HEK293T (cell line): ENCODE data around the gene TAAR8.

Experiments
- CTCF ChIA-PET: fragments of 350-600 bp; formaldehyde crosslinking; extraction: SDS; loops from one replicate; lab custom pipeline; 2021; ENCODE audit warnings: antibody characterized with exemption, inconsistent platforms; lab: Yijun Ruan, JAX
- POLR2A ChIA-PET: fragments of 350-600 bp; formaldehyde crosslinking; extraction: SDS; loops from one replicate; lab custom pipeline; 2020; ENCODE audit warnings: antibody characterized with exemption, inconsistent platforms; lab: Yijun Ruan, JAX
- DNase-seq: peaks from one replicate; pipeline ENCODE4 v3.0.0; 2012; ENCODE audit warnings: mixed read lengths; ENCODE audit errors: extremely low spot score
- ARNT ChIP-seq: fragments of 450-650 bp; IDR thresholded peaks from 2 replicates; pipeline ENCODE4 v1.6.1; 2017; ENCODE audit warnings: mild to moderate bottlenecking
- BHLHE40 ChIP-seq: fragments of 450-650 bp; IDR thresholded peaks from 2 replicates; pipeline ENCODE4 v1.6.1; 2016; ENCODE audit warnings: mild to moderate bottlenecking, moderate library complexity, borderline replicate concordance
- CTBP1 ChIP-seq: fragments of 450-650 bp; IDR thresholded peaks from 2 replicates; pipeline ENCODE4 v1.6.1; 2016; ENCODE audit warnings: borderline replicate concordance
- ELF4 ChIP-seq: fragments of 450-650 bp; IDR thresholded peaks from 2 replicates; pipeline ENCODE4 v1.6.1; 2017; ENCODE audit warnings: antibody characterized with exemption
- FOXA1 ChIP-seq: fragments of 450-650 bp; IDR thresholded peaks from 2 replicates; pipeline ENCODE4 v1.6.1; 2016; ENCODE audit warnings: mild to moderate bottlenecking
- FOXK2 ChIP-seq: fragments of 450-650 bp; IDR thresholded peaks from 2 replicates; pipeline ENCODE4 v1.6.1; 2016; ENCODE audit warnings: mild to moderate bottlenecking
- FOXM1 ChIP-seq: fragments of 450-650 bp; IDR thresholded peaks from 2 replicates; pipeline ENCODE4 v1.6.1; 2017; ENCODE audit warnings: mild to moderate bottlenecking, borderline replicate concordance
- HDGF ChIP-seq: fragments of 450-650 bp; IDR thresholded peaks from 2 replicates; pipeline ENCODE4 v1.6.1; 2017; ENCODE audit warnings: antibody characterized with exemption, borderline replicate concordance
- L3MBTL2 ChIP-seq: fragments of 450-650 bp; conservative IDR thresholded peaks from 2 replicates; pipeline ENCODE4 v1.6.1; 2016; ENCODE audit warnings: mild to moderate bottlenecking
- LEF1 ChIP-seq: fragments of 450-650 bp; IDR thresholded peaks from 2 replicates; pipeline ENCODE4 v1.6.1; 2017; ENCODE audit warnings: mild to moderate bottlenecking, borderline replicate concordance
- NFRKB ChIP-seq: fragments of 450-650 bp; IDR thresholded peaks from 2 replicates; pipeline ENCODE4 v1.6.1; 2016; ENCODE audit warnings: mild to moderate bottlenecking, moderate library complexity
- PKNOX1 ChIP-seq: fragments of 450-650 bp; IDR thresholded peaks from 2 replicates; pipeline ENCODE4 v1.6.1; 2016
- SP1 ChIP-seq: fragments of 450-650 bp; IDR thresholded peaks from 2 replicates; pipeline ENCODE4 v1.6.1; 2017
- SUZ12 ChIP-seq: fragments of 450-650 bp; IDR thresholded peaks from 2 replicates; pipeline ENCODE4 v1.6.1; 2016; ENCODE audit warnings: mild to moderate bottlenecking
- TARDBP ChIP-seq: fragments of 450-650 bp; IDR thresholded peaks from 2 replicates; pipeline ENCODE4 v1.6.1; 2016
- ZNF384 ChIP-seq: fragments of 450-650 bp; IDR thresholded peaks from 2 replicates; pipeline ENCODE4 v1.6.1; 2016

TAAR8 gene

GRCh38 chr6:132515386-132515785 is 37.1 kb upstream of the TAAR8 start:
- POLR2A ChIA-PET = no interaction called here
- CTCF ChIA-PET = no interaction called here

GRCh38 chr6:132520953-132521352 is 31.5 kb upstream of the TAAR8 start:
- TF ChIP-seq SP1 = no peak
- no peak for TF ChIP-seq FOXA1
- TF ChIP-seq L3MBTL2 = no peak
- TF ChIP-seq LEF1 = no peak
- TF ChIP-seq HDGF = no peak
- TF ChIP-seq ZNF384 = no peak
- TF ChIP-seq CTBP1 = no peak
- TF ChIP-seq ELF4 = no peak
- TF ChIP-seq FOXM1 = no peak
- no peak for TF ChIP-seq PKNOX1
- no peak for TF ChIP-seq SUZ12
- TF ChIP-seq FOXK2 = no peak
- TF ChIP-seq ARNT = no peak
- no peak for TF ChIP-seq TARDBP
- TF ChIP-seq BHLHE40 = no peak
- no peak for TF ChIP-seq NFRKB
- ChIA-PET POLR2A (no interaction called here), CTCF (no interaction called here)
- DNase-seq = no peak

More at GRCh38 chr6:132515386-132515785, 37.1 kb upstream of the TAAR8 start:
- no peak for DNase-seq
- TF ChIP-seq BHLHE40 (no peak), FOXA1 (no peak), ZNF384 (no peak), SUZ12 (no peak), SP1 (no peak), ELF4 (no peak), TARDBP (no peak), FOXM1 (no peak), FOXK2 (no peak), NFRKB (no peak), LEF1 (no peak), CTBP1 (no peak), ARNT (no peak), PKNOX1 (no peak), L3MBTL2 (no peak), HDGF (no peak)

- POLR2A ChIA-PET = interaction anchor here (1.7 kb wide), 1 partner anchor 12 kb away, joined by 11 read pairs; the partner anchor contains the start of gene STX7
- DNase-seq = no peak
Measured at GRCh38 chr6:132524646-132525045, 27.8 kb upstream of the TAAR8 start.

GRCh38 chr6:132525866-132526265 is 26.6 kb upstream of the TAAR8 start:
- ChIA-PET POLR2A (no interaction called here), CTCF (interaction anchor here (1.8 kb wide), 1 partner anchor 242 kb away, joined by 3 read pairs; no protein-coding TSS in a partner anchor)
- TF ChIP-seq BHLHE40 (no peak), FOXM1 (no peak), HDGF (no peak), FOXK2 (no peak), ELF4 (no peak)
- no peak for DNase-seq

More at GRCh38 chr6:132524646-132525045, 27.8 kb upstream of the TAAR8 start:
- CTCF ChIA-PET = no interaction called here
- no peak for TF ChIP-seq FOXK2
- TF ChIP-seq SUZ12 = no peak
- no peak for TF ChIP-seq BHLHE40
- no peak for TF ChIP-seq L3MBTL2
- TF ChIP-seq FOXA1 = no peak
- TF ChIP-seq NFRKB = no peak
- TF ChIP-seq LEF1 = no peak

- DNase-seq = no peak
- ChIA-PET CTCF (interaction anchor here (0.6 to 1.8 kb wide), 2 partner anchors 150 to 241 kb away, joined by 3 read pairs; no protein-coding TSS in a partner anchor), POLR2A (interaction anchor here (1.1 to 1.2 kb wide), 2 partner anchors 14 to 289 kb away, joined by 4 to 6 read pairs; partner anchors contain the start of gene STX7)
- no peak for TF ChIP-seq SUZ12
- TF ChIP-seq ELF4 = no peak
- TF ChIP-seq ARNT = no peak
- no peak for TF ChIP-seq TARDBP
- no peak for TF ChIP-seq LEF1
- no peak for TF ChIP-seq ZNF384
- TF ChIP-seq L3MBTL2 = no peak
- no peak for TF ChIP-seq NFRKB
- no peak for TF ChIP-seq FOXK2
Measured at GRCh38 chr6:132526461-132526860, 26.0 kb upstream of the TAAR8 start.

- ChIA-PET POLR2A (interaction anchor here (1.1 kb wide), 1 partner anchor 288 kb away, joined by 4 read pairs; no protein-coding TSS in a partner anchor), CTCF (interaction anchor here (1.3 to 1.8 kb wide), 2 partner anchors 240 to 248 kb away, joined by 3 to 4 read pairs; no protein-coding TSS in a partner anchor)
- no peak for DNase-seq
- TF ChIP-seq SP1 (no peak), CTBP1 (peak; percentile 96), PKNOX1 (peak; percentile 46), FOXM1 (peak; percentile 86)
Measured at GRCh38 chr6:132527791-132528190, 24.7 kb upstream of the TAAR8 start.
